GM18951 (cell line): ENCODE results near the gene TNFRSF21.
"Not testable (repeated sequence)": the region's sequence is repeated elsewhere in the genome, so short reads cannot be mapped to it uniquely, and the experiment has no call there.

Experiments used
- POLR2A ChIP-seq: IDR thresholded peaks from 4 replicates; pipeline ENCODE4 v1.6.1; 2011; ENCODE audit warnings: mild to moderate bottlenecking; ENCODE audit not compliant: insufficient read length, insufficient read depth; ENCODE audit errors: extremely low read depth
- in situ Hi-C: fragments of 300-500 bp; cut with MboI; formaldehyde crosslinking; loops from one replicate; pipeline ENCODE4 v1.12.0; 2022; ENCODE audit warnings: low sequenced_read_pairs, mixed read lengths, inconsistent platforms; ENCODE audit not compliant: unreplicated experiment

TNFRSF21 gene

GRCh38 chr6:47342824-47343223 is 33.1 kb upstream of the TNFRSF21 start:
- TF ChIP-seq POLR2A: no peak
- in situ Hi-C loops: no loop called here

GRCh38 chr6:47337519-47337918 is 27.8 kb upstream of the TNFRSF21 start:
- in situ Hi-C loops: no loop called here
- no peak for TF ChIP-seq POLR2A

DNA sequence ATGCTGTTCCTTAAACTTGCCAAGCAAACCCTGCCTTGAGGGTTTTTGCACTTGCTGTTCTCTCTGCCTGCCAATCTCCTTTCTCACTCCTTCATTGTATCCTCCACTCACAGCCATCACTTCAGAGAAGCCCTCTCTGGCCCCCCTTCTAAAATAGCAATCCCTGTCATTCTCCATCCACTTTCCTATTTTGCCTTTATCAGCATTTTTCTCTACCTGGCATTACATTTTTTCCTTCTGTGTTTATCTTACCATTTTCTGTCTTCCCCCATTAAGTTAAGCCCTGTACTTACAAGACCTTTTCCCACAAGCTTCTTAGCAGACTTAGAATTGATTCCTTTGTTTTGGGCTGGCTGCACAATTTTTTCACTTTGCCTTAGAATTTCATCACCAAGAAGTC is 26.6 kb upstream of the TNFRSF21 start:
- no peak for TF ChIP-seq POLR2A
- in situ Hi-C loops: no loop called here

DNA sequence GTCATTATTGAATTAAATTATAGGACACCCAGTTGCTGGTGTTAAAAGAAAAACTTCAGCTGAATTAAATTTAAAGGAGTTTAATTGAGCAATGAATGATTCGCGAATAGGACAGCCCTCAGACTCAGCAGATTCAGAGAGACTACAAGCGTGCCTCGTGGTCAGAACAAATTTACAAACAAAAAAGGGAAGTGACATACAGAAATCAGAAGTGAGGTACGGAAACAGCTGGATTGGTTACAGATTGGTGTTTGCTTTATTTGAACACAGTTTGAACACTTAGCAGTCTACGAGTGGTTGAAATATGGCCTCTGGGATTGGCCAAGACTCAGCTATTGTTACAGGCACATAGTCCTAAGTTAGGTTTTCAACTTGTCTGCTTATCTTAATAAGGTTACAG is 25.8 kb upstream of the TNFRSF21 start:
- in situ Hi-C loops: no loop called here
- TF ChIP-seq POLR2A: no peak

DNA sequence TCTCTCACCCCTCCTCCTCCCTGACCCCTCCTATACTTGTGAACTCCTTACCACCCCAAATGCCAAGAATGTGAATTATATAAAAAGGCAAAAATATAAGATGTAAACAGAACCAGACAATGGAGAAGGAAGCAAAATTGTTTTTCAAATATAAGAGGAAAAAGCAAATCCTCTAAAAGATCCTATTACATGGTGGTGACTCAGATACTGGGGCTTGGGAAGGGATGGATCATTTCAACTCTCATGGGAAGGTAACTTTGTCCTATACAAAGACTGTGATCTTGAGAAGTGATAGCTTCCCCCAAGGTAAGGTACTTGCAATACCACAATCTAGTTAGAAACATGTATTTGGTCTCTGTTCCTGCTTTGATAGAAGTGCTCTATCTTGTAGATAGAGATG is 24.6 kb upstream of the TNFRSF21 start:
- in situ Hi-C loops: no loop called here
- TF ChIP-seq POLR2A: no peak

DNA sequence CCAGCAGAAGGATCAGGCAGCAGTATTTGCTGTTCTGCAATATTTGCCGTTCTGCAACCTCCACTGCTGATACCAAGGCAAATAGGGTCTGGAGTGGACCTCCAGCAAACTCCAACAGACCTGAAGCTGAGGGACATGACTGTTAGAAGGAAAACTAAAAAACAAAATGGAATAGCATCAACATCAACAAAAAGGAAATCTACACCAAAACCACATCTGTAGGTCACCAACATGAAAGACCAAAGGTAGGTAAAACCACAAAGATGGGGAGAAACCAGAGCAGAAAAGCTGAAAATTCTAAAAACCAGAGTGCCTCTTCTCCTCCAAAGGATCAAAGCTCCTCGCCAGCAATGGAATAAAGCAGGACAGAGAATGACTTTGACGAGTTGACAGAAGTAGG is 18.9 kb upstream of the TNFRSF21 start:
- in situ Hi-C loops: not testable (repeated sequence)

DNA sequence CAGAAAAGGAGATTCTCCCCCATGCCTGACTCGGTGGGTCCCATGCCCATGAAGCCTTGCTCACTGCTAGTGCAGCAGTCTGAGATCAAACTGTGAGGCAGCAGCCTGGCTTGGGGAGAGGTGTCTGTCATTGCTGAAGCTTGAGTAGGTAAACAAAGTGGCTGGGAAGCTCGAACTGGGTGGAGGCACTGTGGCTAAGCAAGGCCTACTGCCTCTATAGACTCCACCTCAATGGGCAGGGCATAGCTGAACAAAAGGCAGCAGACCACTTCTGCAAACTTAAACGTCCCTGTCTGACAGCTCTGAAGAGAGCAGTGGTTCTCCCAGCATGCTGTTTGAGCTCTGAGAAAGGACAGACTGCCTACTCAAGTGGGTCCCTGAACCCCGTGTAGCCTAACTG is 18.4 kb upstream of the TNFRSF21 start:
- in situ Hi-C loops: not testable (repeated sequence)

GRCh38 chr6:47323887-47324286 is 14.2 kb upstream of the TNFRSF21 start:
- in situ Hi-C loops: no loop called here

GRCh38 chr6:47323321-47323720 is 13.6 kb upstream of the TNFRSF21 start:
- in situ Hi-C loops: no loop called here
- TF ChIP-seq POLR2A: no peak

More at GRCh38 chr6:47323887-47324286, 14.2 kb upstream of the TNFRSF21 start:
- no peak for TF ChIP-seq POLR2A

- in situ Hi-C loops: no loop called here
These were observed 11.9 kb upstream of the TNFRSF21 start for GRCh38 chr6:47321577-47321976.

DNA sequence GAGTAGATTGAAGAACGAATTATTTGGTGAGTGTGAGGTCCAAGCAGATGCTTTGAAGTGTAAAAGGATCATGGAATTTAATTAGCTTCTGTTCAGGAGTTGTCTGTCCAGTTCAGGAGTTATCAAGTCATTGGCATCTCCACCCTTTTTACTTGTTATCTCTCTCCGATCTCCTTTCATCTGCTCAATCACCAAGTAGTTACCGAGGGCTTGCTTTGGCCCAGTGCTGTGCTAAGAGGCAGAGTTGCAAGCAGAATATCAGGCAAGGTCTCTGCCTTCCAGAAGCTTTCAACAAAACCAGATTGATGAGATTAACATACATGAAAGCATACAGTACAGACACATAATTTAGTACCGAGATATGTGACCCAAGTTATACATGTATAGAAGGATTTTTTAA is 10.2 kb upstream of the TNFRSF21 start:
- no peak for TF ChIP-seq POLR2A
- in situ Hi-C loops: no loop called here

More at GRCh38 chr6:47321577-47321976, 11.9 kb upstream of the TNFRSF21 start:
- TF ChIP-seq POLR2A: no peak

DNA sequence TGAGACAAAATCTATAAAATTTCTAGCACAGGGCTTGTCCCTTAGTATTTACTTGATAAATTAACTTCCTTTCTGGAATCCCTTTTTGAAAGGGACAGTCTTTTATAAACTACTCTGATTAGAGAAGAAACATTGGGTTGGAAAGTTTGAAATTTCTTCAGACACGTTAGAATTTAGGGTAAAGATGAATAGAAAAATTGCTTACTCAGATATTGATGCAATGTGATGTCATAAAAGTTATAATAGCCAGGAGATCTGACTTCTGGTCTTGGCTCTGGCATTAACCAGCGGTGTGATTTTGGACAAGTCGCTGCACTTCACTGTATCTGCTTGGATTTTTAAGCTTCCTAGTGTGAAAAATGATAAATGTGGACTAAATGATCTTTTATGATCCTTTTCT is 9.7 kb upstream of the TNFRSF21 start:
- TF ChIP-seq POLR2A: no peak
- in situ Hi-C loops: no loop called here

GRCh38 chr6:47318236-47318989 is 8.7 kb upstream of the TNFRSF21 start:
- in situ Hi-C loops: no loop called here

GRCh38 chr6:47315181-47315580 is 5.5 kb upstream of the TNFRSF21 start:
- in situ Hi-C loops: not testable (repeated sequence)

More at GRCh38 chr6:47318236-47318989, 8.7 kb upstream of the TNFRSF21 start:
- TF ChIP-seq POLR2A: no peak

GRCh38 chr6:47310131-47310480 is 401 bp upstream of the TNFRSF21 start:
- no peak for TF ChIP-seq POLR2A
- in situ Hi-C loops: no loop called here

GRCh38 chr6:47308552-47309290 is 984 bp downstream of the TNFRSF21 start:
- in situ Hi-C loops: no loop called here
- TF ChIP-seq POLR2A: no peak
